ENCODE data around the gene ST6GAL1. TPM values are rescaled to one million over a fixed set of nuclear protein-coding genes. Genes with fewer than 3 reads are reported as not detected.
"Not testable (repeated sequence)": the region's sequence is repeated elsewhere in the genome, so short reads cannot be mapped to it uniquely, and the experiment has no call there.

ST6GAL1 gene
- total and polyA plus RNA-seq, 2 experiments from 2014 or later = 64.3 to 123 TPM

- H3K9me3 ChIP-seq (ENCODE audit: low read depth) = no peaks in the 10 kb centered on the region
- no peaks in the 10 kb centered on the region for H3K36me3 ChIP-seq
- no peaks in the 10 kb centered on the region for H3K4me1 ChIP-seq (ENCODE audit: low read depth)
- H3K4me3 ChIP-seq = no peak overlapping the region
- TF ChIP-seq, protein P1, sequence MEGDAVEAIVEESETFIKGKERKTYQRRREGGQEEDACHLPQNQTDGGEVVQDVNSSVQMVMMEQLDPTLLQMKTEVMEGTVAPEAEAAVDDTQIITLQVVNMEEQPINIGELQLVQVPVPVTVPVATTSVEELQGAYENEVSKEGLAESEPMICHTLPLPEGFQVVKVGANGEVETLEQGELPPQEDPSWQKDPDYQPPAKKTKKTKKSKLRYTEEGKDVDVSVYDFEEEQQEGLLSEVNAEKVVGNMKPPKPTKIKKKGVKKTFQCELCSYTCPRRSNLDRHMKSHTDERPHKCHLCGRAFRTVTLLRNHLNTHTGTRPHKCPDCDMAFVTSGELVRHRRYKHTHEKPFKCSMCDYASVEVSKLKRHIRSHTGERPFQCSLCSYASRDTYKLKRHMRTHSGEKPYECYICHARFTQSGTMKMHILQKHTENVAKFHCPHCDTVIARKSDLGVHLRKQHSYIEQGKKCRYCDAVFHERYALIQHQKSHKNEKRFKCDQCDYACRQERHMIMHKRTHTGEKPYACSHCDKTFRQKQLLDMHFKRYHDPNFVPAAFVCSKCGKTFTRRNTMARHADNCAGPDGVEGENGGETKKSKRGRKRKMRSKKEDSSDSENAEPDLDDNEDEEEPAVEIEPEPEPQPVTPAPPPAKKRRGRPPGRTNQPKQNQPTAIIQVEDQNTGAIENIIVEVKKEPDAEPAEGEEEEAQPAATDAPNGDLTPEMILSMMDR (IDR thresholded peaks at IDR 0.05; ENCODE audit: low read depth, low read length) = no peak
- no peaks in the 10 kb centered on the region for H3K27me3 ChIP-seq
- DNase-seq (ENCODE audit: low read depth in 1 of 2, low spot score in 1 of 2) = no peak
- H3K27ac ChIP-seq = no peak overlapping the region
Measured at GRCh38 chr3:187005827-187006481, 75.6 kb downstream of the ST6GAL1 start.

DNA sequence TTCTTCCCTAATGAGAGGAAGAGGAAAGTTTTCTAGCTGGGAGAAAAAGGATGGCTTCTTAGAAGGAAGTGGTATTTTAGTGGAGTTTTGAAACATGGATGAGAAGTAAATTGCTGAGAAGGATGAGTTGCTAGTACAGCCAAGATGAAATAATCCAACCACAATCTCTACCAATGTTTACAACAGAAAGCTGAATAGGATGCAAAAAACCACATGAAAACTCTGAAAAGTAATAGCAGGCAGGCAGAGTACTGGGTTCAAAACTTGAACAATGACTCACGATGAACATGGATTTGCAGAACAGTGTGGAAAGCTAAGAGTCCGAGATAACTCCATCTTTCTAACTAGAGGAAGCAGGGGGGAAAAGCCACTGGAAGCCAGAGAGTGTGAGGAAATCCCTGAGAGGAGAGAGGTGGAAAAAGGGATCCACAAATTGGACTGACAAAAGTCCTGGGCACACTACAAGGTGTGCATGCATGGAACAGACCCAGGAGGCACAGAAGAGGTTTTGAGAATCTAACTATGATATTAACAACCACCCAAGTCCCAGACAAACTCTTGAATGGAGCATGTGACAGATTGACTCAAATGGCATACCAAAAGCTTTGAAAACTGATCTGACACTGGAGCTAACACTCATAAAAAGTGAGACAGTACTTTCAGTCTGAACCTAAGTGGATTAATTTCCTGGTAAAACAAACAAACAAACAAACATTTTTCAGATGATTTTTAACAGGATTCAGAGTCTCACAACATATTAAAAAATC lies 76.7 kb downstream of the ST6GAL1 start:
- no peak overlapping the region for H3K4me3 ChIP-seq
- H3K27me3 ChIP-seq = no peaks in the 10 kb centered on the region
- TF ChIP-seq, protein P1 (IDR thresholded peaks at IDR 0.05; ENCODE audit: low read depth, low read length) = no peak
- no peak overlapping the region for H3K27ac ChIP-seq
- no peaks in the 10 kb centered on the region for H3K9me3 ChIP-seq (ENCODE audit: low read depth)
- DNase-seq (ENCODE audit: low read depth in 1 of 2, low spot score in 1 of 2) = peak in 1 of 2 donors; percentile 29
- H3K36me3 ChIP-seq = no peaks in the 10 kb centered on the region
- no peaks in the 10 kb centered on the region for H3K4me1 ChIP-seq (ENCODE audit: low read depth)

GRCh38 chr3:187010382-187010781 lies 80.1 kb downstream of the ST6GAL1 start:
- H3K36me3 ChIP-seq; H3K27me3 ChIP-seq; H3K9me3 ChIP-seq (ENCODE audit: low read depth); H3K4me3 ChIP-seq; DNase-seq (ENCODE audit: low read depth in 1 of 2, low spot score in 1 of 2); H3K4me1 ChIP-seq (ENCODE audit: low read depth): not testable (repeated sequence)
- peak overlapping the region; percentile 4 for H3K27ac ChIP-seq

DNA sequence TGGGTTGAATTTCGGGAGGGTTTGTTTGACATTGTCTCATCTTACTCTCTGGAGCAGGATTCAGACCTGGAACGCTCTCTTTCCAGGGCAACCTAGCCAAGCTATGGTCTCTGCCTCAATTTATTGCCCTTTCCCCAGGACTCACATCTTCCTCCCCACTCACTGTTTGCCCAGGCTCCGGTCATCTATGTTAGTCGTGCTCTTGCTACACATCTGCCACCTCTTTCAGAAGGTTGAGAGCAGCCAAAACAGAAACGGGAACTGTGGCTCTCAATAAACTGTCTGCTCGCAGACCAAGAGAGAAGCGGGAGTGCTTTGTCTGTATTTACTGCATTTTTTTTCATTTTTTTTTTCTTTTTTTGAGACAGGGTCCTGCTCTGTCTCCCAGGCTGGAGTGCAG lies 81.6 kb downstream of the ST6GAL1 start:
- Histone ChIP-seq H3K4me1 (ENCODE audit: low read depth) (no peaks in the 10 kb centered on the region), H3K4me3 (no peak overlapping the region), H3K9me3 (ENCODE audit: low read depth) (no peaks in the 10 kb centered on the region), H3K27ac (no peak overlapping the region), H3K27me3 (no peaks in the 10 kb centered on the region), H3K36me3 (no peaks in the 10 kb centered on the region)
- DNase-seq (ENCODE audit: low read depth in 1 of 2, low spot score in 1 of 2) = no peak
- TF ChIP-seq, protein P1 (IDR thresholded peaks at IDR 0.05; ENCODE audit: low read depth, low read length) = no peak

DNA sequence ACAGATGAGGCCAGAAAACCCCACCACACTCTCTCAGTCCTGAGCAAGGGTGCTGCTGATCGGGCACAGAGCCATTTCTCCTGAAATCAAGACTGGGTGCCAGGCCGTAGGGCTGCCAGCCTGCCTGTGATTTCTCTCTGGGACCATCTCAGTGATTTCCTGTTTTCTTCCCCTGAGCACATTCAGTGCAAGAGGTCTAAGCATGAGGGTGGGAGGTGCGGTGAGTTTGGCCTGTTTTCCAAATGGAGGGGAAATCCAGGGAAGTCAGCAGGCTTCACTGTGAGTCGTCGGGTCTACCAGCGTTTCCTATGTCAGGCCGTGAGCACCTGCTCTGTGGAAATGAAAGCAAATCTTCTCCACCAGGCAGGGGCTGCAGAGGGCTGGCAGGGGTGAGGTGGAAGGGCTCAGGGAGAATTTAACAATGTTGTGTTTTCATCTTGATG lies 82.3 kb downstream of the ST6GAL1 start:
- H3K4me1 ChIP-seq (ENCODE audit: low read depth) = no peaks in the 10 kb centered on the region
- no peaks in the 10 kb centered on the region for H3K27me3 ChIP-seq
- no peaks in the 10 kb centered on the region for H3K36me3 ChIP-seq
- H3K4me3 ChIP-seq = no peak overlapping the region
- TF ChIP-seq, protein P1 (IDR thresholded peaks at IDR 0.05; ENCODE audit: low read depth, low read length) = no peak
- no peaks in the 10 kb centered on the region for H3K9me3 ChIP-seq (ENCODE audit: low read depth)
- peak overlapping the region; percentile 43 for H3K27ac ChIP-seq
- DNase-seq (ENCODE audit: low read depth in 1 of 2, low spot score in 1 of 2) = peak in 1 of 2 donors; percentile 37

- H3K36me3 ChIP-seq = no peaks in the 10 kb centered on the region
- H3K4me1 ChIP-seq (ENCODE audit: low read depth) = no peaks in the 10 kb centered on the region
- peak in 1 of 2 donors; percentile 59 for DNase-seq (ENCODE audit: low read depth in 1 of 2, low spot score in 1 of 2)
- no peaks in the 10 kb centered on the region for H3K9me3 ChIP-seq (ENCODE audit: low read depth)
- no peaks in the 10 kb centered on the region for H3K27me3 ChIP-seq
- TF ChIP-seq, protein P1 (IDR thresholded peaks at IDR 0.05; ENCODE audit: low read depth, low read length) = no peak
- H3K27ac ChIP-seq = peak overlapping the region; percentile 43
- no peak overlapping the region for H3K4me3 ChIP-seq
Measured at GRCh38 chr3:187013159-187013716, 82.9 kb downstream of the ST6GAL1 start.
